Keratinocyte (primary cell): ENCODE data around the gene GPR183. TPM values are rescaled to one million over a fixed set of nuclear protein-coding genes. Genes with fewer than 3 reads are reported as not detected.
"Not testable (repeated sequence)": the region's sequence is repeated elsewhere in the genome, so short reads cannot be mapped to it uniquely, and the experiment has no call there.

ENCODE experiments used
- DNase-seq: peaks from one replicate; pipeline ENCODE4 v3.0.0-alpha.2; 2011; ENCODE audit warnings: low read depth, missing footprints, low spot score
- FAIRE-seq: peaks from 2 replicates; lab custom pipeline; 2011; peaks lifted over from hg19 to GRCh38; lab: Jason Lieb, UNC
- H2AFZ ChIP-seq: 2 replicates; pipeline ENCODE4 v1.6.0; 2012; ENCODE audit warnings: low read length, control low read depth, inconsistent platforms; ENCODE audit not compliant: control insufficient read depth
- H3K27ac ChIP-seq: 2 replicates; pipeline ENCODE4 v1.5.1; 2011; ENCODE audit warnings: low read length; ENCODE audit not compliant: control insufficient read depth, insufficient read depth
- H3K27me3 ChIP-seq: 3 replicates; pipeline ENCODE4 v1.6.0; 2011; ENCODE audit warnings: low read length; ENCODE audit not compliant: control insufficient read depth, insufficient read depth; ENCODE audit errors: extremely low read depth
- H3K36me3 ChIP-seq, 2 experiments: 2 replicates in 1 of 2; 3 replicates in 1 of 2; pipeline ENCODE4 v1.5.1; 2011; ENCODE audit warnings: low read length in 2 of 2, mild to moderate bottlenecking in 1 of 2; ENCODE audit not compliant: control insufficient read depth in 2 of 2, insufficient read depth in 2 of 2; ENCODE audit errors: extremely low read depth in 1 of 2
- H3K4me1 ChIP-seq: 3 replicates; pipeline ENCODE4 v1.5.1; 2011; ENCODE audit warnings: low read length; ENCODE audit not compliant: control insufficient read depth, insufficient read depth; ENCODE audit errors: extremely low read depth
- H3K4me2 ChIP-seq: 3 replicates; pipeline ENCODE4 v1.6.0; 2011; ENCODE audit warnings: low read depth, low read length; ENCODE audit not compliant: control insufficient read depth, insufficient read depth; ENCODE audit errors: extremely low read depth
- H3K4me3 ChIP-seq, 3 experiments: fragments of 200-600 bp in 1 of 3; sonication (generic) in 1 of 3; 2 replicates in 2 of 3; 3 replicates in 1 of 3; pipeline ENCODE4 v1.5.1; 2011 to 2016; ENCODE audit warnings: low read length in 3 of 3, mild to moderate bottlenecking in 3 of 3, control low read depth in 2 of 3, inconsistent platforms in 1 of 3, low read depth in 1 of 3, mixed read lengths in 1 of 3, mixed run types in 1 of 3, moderate library complexity in 1 of 3; ENCODE audit not compliant: control insufficient read depth in 2 of 3, insufficient read depth in 2 of 3; ENCODE audit errors: extremely low read depth in 1 of 3
- H3K79me2 ChIP-seq: 2 replicates; pipeline ENCODE4 v1.6.0; 2012; ENCODE audit warnings: low read length; ENCODE audit not compliant: control insufficient read depth, insufficient read depth
- H3K9ac ChIP-seq: 3 replicates; pipeline ENCODE4 v1.6.0; 2011; ENCODE audit warnings: low read length; ENCODE audit not compliant: control insufficient read depth, insufficient read depth; ENCODE audit errors: extremely low read depth
- H3K9me1 ChIP-seq: 3 replicates; pipeline ENCODE4 v1.6.0; 2011; ENCODE audit warnings: low read length; ENCODE audit not compliant: control insufficient read depth, insufficient read depth; ENCODE audit errors: extremely low read depth
- H3K9me3 ChIP-seq: 2 replicates; pipeline ENCODE4 v1.5.1; 2012; ENCODE audit warnings: low read depth, low read length; ENCODE audit not compliant: control insufficient read depth
- H4K20me1 ChIP-seq: 3 replicates; pipeline ENCODE4 v1.6.0; 2011; ENCODE audit warnings: low read length; ENCODE audit not compliant: control insufficient read depth, insufficient read depth; ENCODE audit errors: extremely low read depth
- CTCF ChIP-seq, 3 experiments: IDR thresholded peaks in 1 of 3; conservative IDR thresholded peaks in 1 of 3; optimal IDR thresholded peaks in 1 of 3; 2 replicates in 2 of 3; 3 replicates in 1 of 3; pipeline versions ENCODE3 to v1.5.1; 2011; ENCODE audit warnings: low read length in 3 of 3, mild to moderate bottlenecking in 3 of 3, moderate library complexity in 2 of 3, control low read depth in 1 of 3, inconsistent platforms in 1 of 3; ENCODE audit not compliant: insufficient read depth in 2 of 3; ENCODE audit errors: extremely low read depth in 1 of 3
- EZH2 ChIP-seq: IDR thresholded peaks from one replicate; pipeline ENCODE4 v1.6.1; 2012; ENCODE audit warnings: inconsistent platforms, mild to moderate bottlenecking, low read length, moderate library complexity
- dilution Hi-C: fragments of 300-500 bp; cut with MboI; formaldehyde crosslinking; loops from one replicate; pipeline ENCODE4 v1.7.0; 2020; ENCODE audit warnings: low sequenced_read_pairs; ENCODE audit not compliant: extremely low pct_ligation_motif_present
- polyA plus RNA-seq, 5 experiments: library from polyadenylated mRNA; depleted of rRNA in 3 of 5; stranded (reverse) in 3 of 5; stranded (forward) in 1 of 5; unstranded in 1 of 5; fragments of >200 nt; gene quantifications; 1 replicate in 1 of 5; 2 replicates in 3 of 5; 3 replicates in 1 of 5; pipeline versions ENCODE4 v1.2.1 to v1.2.3, GENCODE V29; 2011 to 2012; ENCODE audit warnings: missing spikeins in 2 of 5, low read depth in 1 of 5, low replicate concordance in 1 of 5

Gene GPR183
- polyA plus RNA-seq, 1 donor (not counting 4 experiments of a cell fraction or from before 2014, with no cell fraction given) = not detected

- dilution Hi-C loops = no loop called here
- no peak overlapping the region for H3K27ac ChIP-seq
Observed at GRCh38 chr13:99250982-99251825, 56.0 kb downstream of the GPR183 start.

GRCh38 chr13:99249606-99250005 lies 57.6 kb downstream of the GPR183 start:
- H3K27ac ChIP-seq, H2AFZ ChIP-seq, H3K36me3 ChIP-seq, H3K4me1 ChIP-seq, H3K4me2 ChIP-seq, H3K79me2 ChIP-seq, H3K4me3 ChIP-seq, dilution Hi-C loops, DNase-seq, H3K9ac ChIP-seq, H3K9me3 ChIP-seq, H3K27me3 ChIP-seq, FAIRE-seq, H3K9me1 ChIP-seq, H4K20me1 ChIP-seq: not testable (repeated sequence)

More at GRCh38 chr13:99250982-99251825, 56.0 kb downstream of the GPR183 start:
- no peaks in the 10 kb centered on the region for H3K9me3 ChIP-seq
- no peak overlapping the region for H3K9ac ChIP-seq
- H3K9me1 ChIP-seq = no peaks in the 10 kb centered on the region
- peaks cover 4 to 5% of the 10 kb centered on the region in 2 experiments for H3K36me3 ChIP-seq
- peaks cover 5% of the 10 kb centered on the region for H3K79me2 ChIP-seq
- no peaks in the 10 kb centered on the region for H4K20me1 ChIP-seq
- no peak for TF ChIP-seq CTCF (optimal IDR thresholded peaks at IDR 0.05 in 1 of 3, IDR thresholded peaks at IDR 0.05 in 1 of 3, conservative IDR thresholded peaks at IDR 0.05 in 1 of 3; ENCODE audit: extremely low read depth in 1 of 3, insufficient read depth in 2 of 3, low read length in 3 of 3)
- TF ChIP-seq EZH2 = no peak
- H3K4me1 ChIP-seq = no peaks in the 10 kb centered on the region
- H3K4me3 ChIP-seq = no peak overlapping the region
- H3K4me2 ChIP-seq = no peak overlapping the region
- no peak overlapping the region for H2AFZ ChIP-seq
- no peaks in the 10 kb centered on the region for H3K27me3 ChIP-seq
- FAIRE-seq (no peak), DNase-seq (no peak)

- H3K4me3 ChIP-seq, dilution Hi-C loops, H3K79me2 ChIP-seq, H4K20me1 ChIP-seq, H3K9ac ChIP-seq, FAIRE-seq, H3K27me3 ChIP-seq, H3K4me1 ChIP-seq, H3K9me3 ChIP-seq, H2AFZ ChIP-seq, H3K36me3 ChIP-seq, DNase-seq, H3K27ac ChIP-seq, H3K9me1 ChIP-seq, H3K4me2 ChIP-seq: not testable (repeated sequence)
Observed at GRCh38 chr13:99249178-99249577, 58.0 kb downstream of the GPR183 start.
